ENCODE measurements around the gene PRRG4.

PRRG4 gene

GRCh38 chr11:32899438-32899837, 69.7 kb downstream of the PRRG4 start:
- Histone ChIP-seq H3K4ac (ENCODE audit: low read length) (no peak overlapping the region), H3K27me3 (ENCODE audit: control insufficient read depth in 3 of 3, insufficient read depth in 3 of 3, low read depth in 1 of 3, low read length in 3 of 3) (no peaks in the 10 kb centered on the region), H3K4me2 (ENCODE audit: insufficient read depth, low read length, poor library complexity, severe bottlenecking) (no peak overlapping the region), H2AFZ (ENCODE audit: low read length) (no peak overlapping the region), H3K14ac (ENCODE audit: low read length) (no peak overlapping the region), H2BK12ac (ENCODE audit: low read length) (no peak overlapping the region), H3K36me3 (replicated peaks in 1 of 2; ENCODE audit: control insufficient read depth in 2 of 2, insufficient read depth in 2 of 2, low read length in 2 of 2) (peaks cover 0 to 70% of the 10 kb centered on the region in 2 donors), H4K8ac (ENCODE audit: low read depth, low read length) (no peak overlapping the region), H2BK5ac (ENCODE audit: low read length) (no peak overlapping the region), H3K4me1 (ENCODE audit: control insufficient read depth in 2 of 2, insufficient read depth in 1 of 2, low read depth in 1 of 2, low read length in 2 of 2) (peaks cover 2 to 4% of the 10 kb centered on the region in 2 donors), H3K18ac (ENCODE audit: low read length) (no peak overlapping the region), H2BK15ac (ENCODE audit: low read length) (no peak overlapping the region), H3K9me3 (replicated peaks in 1 of 2; ENCODE audit: control insufficient read depth in 2 of 2, insufficient read depth in 1 of 2, low read depth in 1 of 2, low read length in 2 of 2) (no peaks in the 10 kb centered on the region), H3K79me1 (ENCODE audit: low read depth, low read length) (no peaks in the 10 kb centered on the region), H3K4me3 (ENCODE audit: low read length in 2 of 2) (no peak overlapping the region), H3K27ac (replicated peaks; ENCODE audit: low read length) (no peak overlapping the region), H2AK5ac (ENCODE audit: low read depth, low read length) (no peak overlapping the region), H3K23ac (ENCODE audit: low read depth, low read length, poor library complexity) (no peak overlapping the region), H4K91ac (ENCODE audit: low read depth, low read length, poor library complexity) (no peak overlapping the region), H3K9ac (ENCODE audit: low read depth, low read length, poor library complexity) (no peak overlapping the region), H2BK120ac (ENCODE audit: low read depth, low read length) (no peak overlapping the region)
- no peak for DNase-seq (ENCODE audit: low spot score)

GRCh38 chr11:32902089-32902665, 72.5 kb downstream of the PRRG4 start:
- H3K14ac ChIP-seq (ENCODE audit: low read length) = no peak overlapping the region
- WGBS, 2 donors (ENCODE audit: extremely low coverage in 2 of 2, insufficient read length in 2 of 2, insufficient replicate concordance in 1 of 2) = no CpG with 5 or more reads among the region's 4 CpGs
- peaks cover 0 to 78% of the 10 kb centered on the region in 2 donors for H3K36me3 ChIP-seq (replicated peaks in 1 of 2; ENCODE audit: control insufficient read depth in 2 of 2, insufficient read depth in 2 of 2, low read length in 2 of 2)

GRCh38 chr11:32905028-32905667, 75.4 kb downstream of the PRRG4 start:
- Histone ChIP-seq H3K4ac (ENCODE audit: low read length) (no peak overlapping the region), H4K91ac (ENCODE audit: low read depth, low read length, poor library complexity) (no peak overlapping the region), H2AK5ac (ENCODE audit: low read depth, low read length) (no peak overlapping the region), H2BK12ac (ENCODE audit: low read length) (no peak overlapping the region), H3K18ac (ENCODE audit: low read length) (no peak overlapping the region), H3K27me3 (ENCODE audit: control insufficient read depth in 3 of 3, insufficient read depth in 3 of 3, low read depth in 1 of 3, low read length in 3 of 3) (no peaks in the 10 kb centered on the region), H2BK15ac (ENCODE audit: low read length) (no peak overlapping the region), H4K8ac (ENCODE audit: low read depth, low read length) (no peak overlapping the region), H3K23ac (ENCODE audit: low read depth, low read length, poor library complexity) (no peak overlapping the region), H3K27ac (replicated peaks; ENCODE audit: low read length) (no peak overlapping the region), H3K4me1 (ENCODE audit: control insufficient read depth in 2 of 2, insufficient read depth in 1 of 2, low read depth in 1 of 2, low read length in 2 of 2) (peaks cover 0 to 2% of the 10 kb centered on the region in 2 donors), H2BK5ac (ENCODE audit: low read length) (no peak overlapping the region), H3K4me2 (ENCODE audit: insufficient read depth, low read length, poor library complexity, severe bottlenecking) (no peak overlapping the region), H2BK120ac (ENCODE audit: low read depth, low read length) (no peak overlapping the region), H2AFZ (ENCODE audit: low read length) (no peak overlapping the region), H3K79me1 (ENCODE audit: low read depth, low read length) (no peaks in the 10 kb centered on the region), H3K36me3 (replicated peaks in 1 of 2; ENCODE audit: control insufficient read depth in 2 of 2, insufficient read depth in 2 of 2, low read length in 2 of 2) (peaks cover 0 to 64% of the 10 kb centered on the region in 2 donors), H3K9ac (ENCODE audit: low read depth, low read length, poor library complexity) (no peak overlapping the region), H3K4me3 (ENCODE audit: low read length in 2 of 2) (no peak overlapping the region), H3K9me3 (replicated peaks in 1 of 2; ENCODE audit: control insufficient read depth in 2 of 2, insufficient read depth in 1 of 2, low read depth in 1 of 2, low read length in 2 of 2) (no peaks in the 10 kb centered on the region), H3K14ac (ENCODE audit: low read length) (no peak overlapping the region)
- no CpG with 5 or more reads among the region's 3 CpGs for WGBS, 2 donors (ENCODE audit: extremely low coverage in 2 of 2, insufficient read length in 2 of 2, insufficient replicate concordance in 1 of 2)
- DNase-seq (ENCODE audit: low spot score) = no peak

More at GRCh38 chr11:32902089-32902665, 72.5 kb downstream of the PRRG4 start:
- Histone ChIP-seq H4K91ac (ENCODE audit: low read depth, low read length, poor library complexity) (no peak overlapping the region), H3K79me1 (ENCODE audit: low read depth, low read length) (no peaks in the 10 kb centered on the region), H3K4ac (ENCODE audit: low read length) (no peak overlapping the region), H2BK120ac (ENCODE audit: low read depth, low read length) (no peak overlapping the region), H3K4me2 (ENCODE audit: insufficient read depth, low read length, poor library complexity, severe bottlenecking) (no peak overlapping the region), H2AFZ (ENCODE audit: low read length) (no peak overlapping the region), H3K4me1 (ENCODE audit: control insufficient read depth in 2 of 2, insufficient read depth in 1 of 2, low read depth in 1 of 2, low read length in 2 of 2) (peaks cover 0 to 2% of the 10 kb centered on the region in 2 donors), H4K8ac (ENCODE audit: low read depth, low read length) (no peak overlapping the region), H3K27me3 (ENCODE audit: control insufficient read depth in 3 of 3, insufficient read depth in 3 of 3, low read depth in 1 of 3, low read length in 3 of 3) (no peaks in the 10 kb centered on the region), H2BK12ac (ENCODE audit: low read length) (no peak overlapping the region), H3K4me3 (ENCODE audit: low read length in 2 of 2) (no peak overlapping the region), H3K18ac (ENCODE audit: low read length) (no peak overlapping the region), H3K9ac (ENCODE audit: low read depth, low read length, poor library complexity) (no peak overlapping the region), H3K9me3 (replicated peaks in 1 of 2; ENCODE audit: control insufficient read depth in 2 of 2, insufficient read depth in 1 of 2, low read depth in 1 of 2, low read length in 2 of 2) (no peaks in the 10 kb centered on the region), H3K27ac (replicated peaks; ENCODE audit: low read length) (no peak overlapping the region), H2BK5ac (ENCODE audit: low read length) (no peak overlapping the region), H2AK5ac (ENCODE audit: low read depth, low read length) (no peak overlapping the region), H3K23ac (ENCODE audit: low read depth, low read length, poor library complexity) (no peak overlapping the region), H2BK15ac (ENCODE audit: low read length) (no peak overlapping the region)
- DNase-seq (ENCODE audit: low spot score) = no peak

Measured in neuronal stem cell (in vitro differentiated cells).